Kidney glomerular epithelial cell (primary cell): ENCODE results near the gene ARHGAP28.
"Not testable (repeated sequence)": the region's sequence is repeated elsewhere in the genome, so short reads cannot be mapped to it uniquely, and the experiment has no call there.

Experiments used
- DNase-seq: peaks from one replicate; lab custom pipeline; 2025; lab: John Stamatoyannopoulos, UW

The ARHGAP28 gene

DNA sequence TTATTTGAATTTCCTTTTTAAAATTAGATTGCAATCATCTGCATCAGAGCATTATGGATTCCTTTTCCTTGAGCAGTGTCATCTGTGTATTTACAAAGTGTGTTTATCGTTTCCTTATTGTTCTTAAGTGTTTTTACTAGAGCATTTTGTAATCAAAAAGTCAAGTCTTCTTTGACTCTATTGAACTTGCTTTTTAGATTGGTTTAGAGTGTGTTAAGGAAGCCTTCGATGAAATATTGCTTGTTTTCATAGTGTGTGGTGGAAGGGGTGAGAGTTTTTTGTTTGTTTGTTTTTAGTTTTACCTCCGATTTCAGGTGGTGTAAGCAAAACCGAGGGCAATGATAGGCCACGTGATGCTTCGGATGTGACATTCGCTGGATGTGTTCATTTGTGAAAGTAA is 45.7 kb downstream of the ARHGAP28 start:
- no peak for DNase-seq

DNA sequence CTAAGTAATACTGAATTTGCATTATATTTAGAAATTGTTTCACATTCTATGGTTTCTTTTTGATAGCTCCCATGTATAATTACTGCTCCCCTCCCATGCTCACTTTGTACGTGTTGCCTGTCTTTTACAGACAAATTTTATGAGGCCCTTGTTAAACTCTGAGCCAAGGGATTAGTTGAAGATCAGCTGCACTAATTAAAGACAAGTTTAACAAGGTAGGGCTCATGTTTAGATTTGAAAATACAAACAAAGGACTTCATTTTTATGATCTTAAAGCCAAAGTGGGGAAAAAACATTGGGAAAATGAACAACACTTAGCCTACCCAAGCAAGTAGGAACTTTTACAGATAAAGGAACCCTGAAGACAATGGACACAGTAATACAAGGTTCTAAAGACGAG is 46.2 kb downstream of the ARHGAP28 start:
- no peak for DNase-seq

DNA sequence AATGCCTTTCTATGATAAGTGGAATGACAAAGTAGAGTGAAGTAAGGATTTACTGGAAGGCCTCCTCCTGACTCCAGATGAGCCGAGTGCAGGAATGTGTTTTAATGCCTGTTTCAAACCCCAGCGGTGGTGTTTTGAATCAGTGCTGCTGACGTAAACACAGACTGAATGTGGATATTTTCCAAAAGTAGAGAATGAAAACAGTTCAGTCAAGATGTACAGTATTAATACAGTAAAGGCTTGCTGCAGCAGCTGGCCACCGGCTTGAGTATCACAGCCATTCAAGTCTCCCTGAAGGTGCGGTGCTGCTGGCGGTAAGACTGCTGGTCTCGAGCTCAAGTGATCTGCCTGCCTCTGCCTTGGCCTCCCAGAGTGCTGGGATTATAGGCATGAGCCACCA is 46.7 kb downstream of the ARHGAP28 start:
- DNase-seq, result no peak

DNA sequence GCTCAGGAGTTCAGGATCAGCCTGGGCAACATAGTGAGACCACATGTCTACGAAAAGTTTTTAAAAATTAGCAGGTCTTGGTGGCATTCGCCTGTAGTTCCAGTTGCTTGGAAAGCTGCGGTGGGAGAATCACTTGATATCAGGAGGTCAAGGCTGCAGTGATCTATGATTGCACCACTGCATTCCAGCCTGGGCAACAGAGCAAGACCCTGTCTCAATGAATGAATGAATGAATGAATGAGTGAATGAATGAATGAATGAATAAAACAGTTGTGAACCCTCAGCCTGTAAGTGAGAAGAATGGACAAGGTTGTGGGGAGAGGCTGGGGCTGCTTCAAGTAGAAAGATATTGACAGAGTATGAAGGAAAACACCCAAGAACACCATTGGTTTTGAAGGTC is 48.0 kb downstream of the ARHGAP28 start:
- no peak for DNase-seq

DNA sequence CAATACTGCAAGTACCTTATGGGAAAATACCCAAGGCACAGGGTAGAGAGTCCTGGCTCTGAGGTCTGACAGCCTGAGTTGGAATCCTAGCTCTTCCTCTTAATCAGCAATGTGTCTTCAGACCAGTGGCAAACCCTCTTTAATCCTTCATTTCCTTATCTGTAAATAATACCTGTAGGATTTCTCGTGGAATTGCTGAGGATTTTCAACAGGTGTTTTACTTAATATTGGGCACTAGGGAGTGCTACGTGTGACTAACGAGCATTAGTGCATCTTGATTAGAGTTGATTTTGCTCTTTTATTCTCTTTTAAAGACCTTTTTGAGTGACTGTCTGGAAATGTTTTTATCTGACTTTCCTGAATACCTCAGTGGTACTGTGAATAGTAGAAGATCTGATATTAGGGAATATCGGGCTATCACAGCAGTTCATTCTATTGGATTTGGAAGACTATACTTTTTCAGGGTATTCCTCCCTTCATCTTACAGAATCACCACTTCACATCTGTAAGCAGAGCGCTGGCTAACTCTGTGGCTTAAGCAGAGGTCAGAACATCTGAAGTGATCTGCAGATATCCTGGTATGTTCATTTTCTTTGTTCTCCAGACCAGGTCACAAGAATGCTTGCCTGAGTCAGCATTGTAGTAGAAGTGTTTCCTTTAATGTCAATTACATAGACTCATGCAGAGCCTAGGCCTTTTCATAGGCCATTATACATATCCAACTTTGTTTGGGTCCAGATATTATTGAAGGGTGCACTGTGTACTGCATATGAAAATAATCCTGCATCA is 49.1 kb downstream of the ARHGAP28 start:
- DNase-seq, result no peak

DNA sequence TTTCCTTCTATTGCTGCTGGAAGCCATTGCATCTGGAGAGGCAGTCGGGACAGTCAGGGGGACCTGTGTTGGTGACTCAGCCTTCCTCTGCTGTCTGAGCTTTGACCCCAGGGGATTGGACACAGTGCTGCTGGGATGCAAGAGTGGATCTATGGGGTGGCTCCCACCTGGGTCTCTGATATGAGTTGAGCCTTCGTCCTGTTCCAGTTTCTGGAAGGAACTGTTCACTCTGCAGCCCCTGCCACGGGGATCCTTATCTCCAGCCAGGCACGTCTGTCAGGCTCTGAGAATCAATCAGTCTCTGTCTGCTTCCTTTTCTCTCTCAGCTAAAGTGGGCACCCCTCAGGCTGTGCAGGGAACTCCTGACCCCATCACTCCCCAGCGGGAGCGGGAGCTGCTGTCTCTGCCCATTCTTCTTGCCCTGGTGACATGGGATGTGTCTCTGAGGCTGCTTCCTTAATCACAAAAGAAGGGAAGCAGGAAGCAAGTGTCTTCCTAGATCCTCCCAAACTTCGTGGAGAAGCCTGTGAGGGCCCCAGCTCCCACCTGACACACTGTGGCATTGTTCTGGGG is 51.7 kb downstream of the ARHGAP28 start:
- DNase-seq, result no peak

DNA sequence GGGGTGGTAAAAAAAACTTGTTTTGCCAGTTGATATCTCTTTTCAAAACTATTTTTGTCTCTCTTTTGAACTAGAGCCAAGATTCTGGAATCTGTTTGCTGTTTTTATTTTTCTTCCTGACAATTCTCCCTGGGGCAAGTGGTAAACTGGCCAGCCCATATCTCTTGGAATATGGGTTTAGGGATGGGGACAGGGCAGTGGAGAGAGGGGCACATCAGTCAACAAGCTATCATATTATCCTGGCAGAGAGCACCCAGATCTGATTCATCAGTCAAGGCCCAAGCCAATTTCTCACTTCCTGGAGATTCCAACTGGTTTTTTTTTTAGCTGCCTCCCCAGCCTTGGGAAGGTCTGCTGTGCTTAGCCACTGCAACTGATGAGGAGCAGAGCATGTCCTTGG is 52.3 kb downstream of the ARHGAP28 start:
- DNase-seq, result peak; percentile 19

DNA sequence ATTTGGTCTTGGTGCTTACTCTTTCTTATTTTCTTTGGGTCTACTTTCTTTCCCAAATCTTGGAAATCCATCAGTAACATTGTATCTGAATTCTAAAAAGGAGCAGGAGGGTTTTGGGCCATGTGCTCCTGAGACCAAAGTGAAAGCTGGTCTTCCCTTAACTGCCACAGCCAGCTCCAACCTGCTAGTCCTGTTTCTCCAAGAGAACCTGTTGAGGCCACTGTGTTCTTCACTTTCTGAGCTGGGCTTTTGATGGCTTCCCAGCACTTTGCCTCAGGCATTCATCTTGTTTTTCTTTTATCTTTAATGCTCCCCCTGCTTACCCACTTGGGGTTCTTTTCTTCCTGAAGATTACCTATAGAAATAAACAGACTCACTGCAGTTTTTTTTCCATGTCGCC is 53.3 kb downstream of the ARHGAP28 start:
- DNase-seq, result no peak

DNA sequence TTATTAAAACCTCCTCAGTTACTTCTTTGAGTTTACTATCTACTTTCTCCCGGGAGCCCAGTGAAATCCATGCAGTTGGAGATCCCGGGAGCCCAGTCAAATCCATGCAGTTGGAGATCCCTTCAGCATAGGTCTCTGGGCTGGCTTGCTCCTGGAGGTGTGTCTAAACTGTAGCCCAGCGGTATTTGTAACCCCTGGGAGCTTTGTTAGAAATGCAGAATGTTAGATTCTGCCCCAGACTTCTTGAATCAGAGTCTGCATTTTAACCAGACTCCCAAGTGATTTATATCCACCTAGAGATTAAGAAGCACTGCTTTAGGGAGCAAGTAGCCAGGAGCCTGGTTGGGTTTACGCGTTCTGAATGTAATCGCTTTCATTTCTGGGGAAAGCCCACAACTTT is 54.5 kb downstream of the ARHGAP28 start:
- no peak for DNase-seq

DNA sequence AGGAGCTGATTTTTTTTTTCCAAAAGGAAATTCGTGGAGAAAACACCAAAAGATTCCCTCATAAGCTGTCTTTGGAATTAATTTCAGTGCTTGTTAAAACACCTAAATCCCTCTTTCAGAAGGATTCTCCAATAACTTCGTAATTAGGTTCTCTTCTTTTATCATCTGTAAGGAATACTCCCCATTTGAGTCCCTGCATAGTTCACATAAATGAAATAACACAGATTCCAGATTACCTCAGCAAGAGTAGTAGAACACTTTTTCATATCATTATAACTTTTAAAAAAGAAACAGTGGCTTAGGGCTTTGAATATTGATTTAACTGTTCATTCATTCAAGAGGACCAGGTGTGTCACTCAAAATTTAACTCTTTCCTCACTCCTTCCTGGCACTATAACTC is 55.5 kb downstream of the ARHGAP28 start:
- peak; percentile 24 for DNase-seq

DNA sequence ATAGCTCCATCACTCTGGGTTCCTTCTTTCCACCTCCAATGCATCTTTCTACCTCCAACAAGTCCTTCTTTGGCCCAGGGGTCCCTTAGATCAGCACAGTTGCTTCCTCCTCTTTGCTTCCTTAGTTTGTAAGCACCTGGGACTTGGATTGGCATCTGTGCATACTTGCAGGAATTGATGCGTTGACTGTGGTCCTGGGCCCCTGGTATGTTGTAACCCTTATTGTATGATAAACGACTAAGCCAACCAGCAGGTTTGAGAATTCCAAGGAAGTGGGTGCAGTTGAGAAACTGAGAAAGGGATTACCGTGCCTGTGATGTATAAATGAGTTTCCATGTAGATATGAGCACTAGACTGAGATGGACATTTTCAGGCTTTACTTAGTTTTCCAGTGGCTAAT is 55.9 kb downstream of the ARHGAP28 start:
- DNase-seq, result no peak

DNA sequence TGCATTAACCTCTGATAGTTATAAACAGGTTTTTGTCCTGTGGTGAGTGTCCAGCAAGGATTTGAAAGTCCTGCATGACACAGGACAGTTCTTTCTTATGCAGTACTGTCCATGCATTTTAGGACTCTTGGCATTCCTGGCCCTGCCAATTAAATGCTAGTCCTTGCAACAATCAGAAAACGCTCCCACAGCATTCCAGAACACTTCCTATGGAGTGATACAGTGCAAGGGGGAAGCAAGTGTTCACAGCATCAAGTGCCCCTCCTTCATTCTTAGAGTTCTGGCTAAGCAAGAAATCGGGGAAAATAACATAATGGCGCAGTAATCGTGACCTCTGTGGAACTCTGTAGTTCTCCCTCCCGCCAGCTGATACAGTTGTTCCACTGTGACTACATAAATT is 62.9 kb downstream of the ARHGAP28 start:
- DNase-seq, result no peak

DNA sequence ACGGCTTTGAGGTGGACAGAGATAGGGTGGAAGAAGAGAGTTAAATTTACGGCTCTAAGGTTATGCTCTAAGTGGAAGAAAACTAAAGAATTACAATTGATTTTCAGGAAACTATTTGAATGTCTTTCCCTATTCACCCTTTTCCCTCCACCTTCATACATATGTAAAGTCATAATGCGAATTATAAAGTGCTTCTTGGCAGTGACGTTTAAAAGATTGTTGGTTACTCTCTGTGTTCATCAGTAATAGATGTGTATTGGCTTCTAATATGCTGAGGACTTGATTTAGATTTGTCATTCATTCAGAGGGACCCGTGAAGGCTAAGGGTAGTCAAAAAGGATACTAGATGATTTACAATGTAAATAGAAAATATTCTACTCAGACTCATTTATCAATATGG is 63.9 kb downstream of the ARHGAP28 start:
- DNase-seq, result no peak

DNA sequence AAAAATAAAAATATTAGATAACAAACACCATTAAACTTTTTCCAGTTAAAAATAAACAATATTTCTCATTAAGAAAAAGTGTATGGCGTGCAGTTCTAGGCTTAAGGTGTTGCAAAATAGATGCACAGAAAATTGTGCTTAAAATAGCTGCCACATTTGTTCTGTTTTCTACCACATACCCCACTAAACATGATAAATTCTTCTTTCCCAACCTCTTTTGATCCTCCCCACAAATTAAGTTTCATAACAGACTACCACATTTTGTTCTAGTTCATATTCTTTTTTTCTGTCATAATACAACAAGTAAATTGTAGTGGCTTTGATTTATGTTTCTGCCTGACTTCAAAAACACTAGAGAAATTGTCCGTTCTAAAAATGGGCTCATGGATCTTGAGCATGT is 64.5 kb downstream of the ARHGAP28 start:
- DNase-seq, result no peak

DNA sequence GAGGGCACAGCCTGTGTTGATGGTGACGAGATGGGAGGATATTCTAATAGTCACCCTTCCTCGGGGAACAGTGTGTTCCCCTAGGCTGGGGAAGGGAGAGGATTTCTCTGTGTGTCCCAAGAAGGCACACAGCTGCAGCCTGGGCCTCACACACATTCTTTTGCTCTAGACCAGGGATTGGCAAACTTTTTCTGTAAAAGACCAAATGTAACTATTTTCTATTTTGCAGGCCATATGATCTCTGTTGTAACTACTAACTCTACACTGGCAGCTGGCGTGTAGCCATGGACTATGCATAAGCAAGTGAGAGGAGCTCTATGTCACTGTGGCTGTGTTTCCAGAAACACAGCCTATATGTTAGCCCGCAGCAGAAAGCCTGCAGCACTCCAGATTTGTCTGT is 65.8 kb downstream of the ARHGAP28 start:
- DNase-seq, result no peak

DNA sequence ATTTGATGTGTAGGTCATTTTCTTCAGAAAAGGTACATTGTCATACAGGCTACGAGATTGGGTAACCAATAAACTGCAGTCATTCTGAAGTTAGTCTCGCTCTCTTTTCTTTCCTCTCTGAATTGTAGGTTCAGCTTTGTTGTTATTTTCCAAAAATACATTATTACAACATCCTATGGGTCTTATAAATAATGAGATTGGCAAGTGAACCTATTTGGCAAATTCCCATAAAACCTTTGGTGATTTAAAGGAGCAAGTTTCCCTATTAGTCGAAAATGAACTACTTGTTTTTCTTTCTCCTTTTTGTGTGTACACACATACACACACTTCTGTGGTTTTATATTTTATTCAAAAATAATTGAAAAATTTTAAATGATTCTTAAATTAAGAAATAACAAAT is 67.0 kb downstream of the ARHGAP28 start:
- no peak for DNase-seq

DNA sequence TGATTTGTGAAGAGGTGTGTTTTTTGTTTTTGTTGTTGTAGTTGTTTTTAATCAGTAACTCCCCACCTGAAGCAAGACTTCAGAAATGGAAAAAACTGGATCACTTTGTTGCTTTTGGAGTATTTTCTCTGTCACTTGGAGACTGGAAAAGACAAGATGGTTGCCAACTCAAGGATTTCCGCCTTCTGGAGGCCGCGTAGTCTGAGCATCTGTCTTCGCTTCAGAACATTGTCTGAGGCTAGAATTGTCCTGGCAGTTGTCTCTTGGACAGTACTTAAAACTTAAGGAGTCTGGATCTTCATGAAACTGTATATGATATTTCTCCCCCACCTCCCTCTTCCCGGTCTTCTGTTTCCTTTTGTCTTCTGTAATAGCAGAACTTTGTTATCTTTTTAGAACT is 67.7 kb downstream of the ARHGAP28 start:
- no peak for DNase-seq

DNA sequence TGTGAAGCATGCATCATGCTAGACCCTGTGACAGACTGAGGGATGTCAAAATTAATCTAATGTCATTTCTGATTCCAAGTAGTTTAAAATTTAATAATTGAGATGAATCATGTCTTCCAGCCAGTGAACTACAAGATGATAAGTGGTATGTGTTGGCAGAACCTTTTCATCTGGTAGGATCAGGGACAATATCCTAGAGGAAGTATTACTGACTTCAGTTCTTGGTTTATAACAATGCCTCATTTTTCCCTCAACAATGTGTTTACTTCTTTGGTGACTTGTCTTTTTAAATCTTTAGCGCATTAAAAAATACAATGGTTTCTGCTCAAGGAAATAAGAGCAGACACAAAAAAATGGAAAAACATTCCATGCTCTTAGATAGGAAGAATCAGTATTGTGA is 69.4 kb downstream of the ARHGAP28 start:
- no peak for DNase-seq

DNA sequence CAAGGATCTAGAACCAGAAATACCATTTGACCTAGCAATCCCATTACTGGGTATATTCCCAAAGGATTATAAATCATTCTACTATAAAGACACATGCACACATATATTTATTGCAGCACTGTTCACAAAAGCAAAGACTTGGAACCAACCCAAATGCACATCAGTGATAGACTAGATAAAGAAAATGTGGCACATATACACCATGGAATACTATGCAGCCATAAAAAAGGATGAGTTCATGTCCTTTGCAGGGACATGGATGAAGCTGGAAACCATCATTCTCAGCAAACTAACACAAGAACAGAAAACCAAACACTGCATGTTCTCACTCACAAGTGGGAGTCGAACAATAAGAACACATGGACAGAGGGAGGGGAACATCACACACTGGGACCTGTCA is 70.8 kb downstream of the ARHGAP28 start:
- DNase-seq, result not testable (repeated sequence)

DNA sequence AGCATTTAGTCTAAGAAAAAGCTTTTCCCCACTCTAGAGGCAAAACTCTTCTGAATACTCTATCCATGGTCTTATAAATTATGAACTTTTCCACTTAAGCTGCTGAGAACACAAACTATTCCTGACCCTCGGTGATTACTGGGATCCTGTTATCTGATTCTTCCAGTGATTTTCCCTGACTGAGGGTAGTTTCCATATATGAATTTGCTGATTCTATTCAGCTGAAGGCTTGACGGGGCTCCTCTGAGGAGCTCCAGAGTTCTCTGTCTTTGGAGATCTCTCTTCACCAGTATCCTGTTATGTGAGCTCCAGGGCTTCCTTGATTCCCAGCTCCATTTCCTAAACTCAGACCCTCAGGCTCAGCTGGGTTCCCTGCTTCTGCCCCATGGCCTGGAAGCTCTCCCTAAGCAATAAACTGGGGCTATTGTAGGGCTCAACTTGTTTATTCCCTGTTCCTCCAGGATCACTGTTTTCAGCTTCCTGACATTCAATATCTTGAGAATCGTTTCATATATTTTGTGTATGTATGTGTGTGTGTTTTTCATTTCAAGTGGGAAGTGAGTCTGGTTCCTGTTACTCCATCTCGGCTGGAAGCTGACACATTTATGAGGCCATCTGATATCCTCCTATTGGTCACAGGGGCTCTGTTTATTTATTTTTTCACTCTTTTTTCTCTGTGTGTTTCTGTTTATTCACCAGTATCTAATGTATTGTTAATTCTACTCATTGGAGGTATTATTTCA is 78.2 kb downstream of the ARHGAP28 start:
- no peak for DNase-seq

DNA sequence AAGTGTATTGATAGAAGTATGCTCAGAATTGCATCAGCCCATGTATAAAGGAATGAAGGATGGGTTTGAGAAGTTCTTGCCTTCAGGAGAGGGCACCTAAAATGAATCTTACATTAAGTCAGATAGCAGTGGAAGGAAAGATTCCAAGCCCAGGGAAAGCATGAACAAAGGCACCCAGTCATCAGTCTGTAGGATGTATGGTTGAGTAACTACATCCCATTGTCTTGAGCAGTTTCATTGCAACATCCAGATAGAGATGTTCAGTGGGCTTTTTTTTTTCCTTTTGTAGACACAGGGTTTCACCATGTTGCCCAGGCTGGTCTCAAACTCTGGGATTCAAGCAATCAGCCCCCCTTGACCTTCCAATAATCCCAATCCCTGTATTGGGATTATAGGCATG is 80.7 kb downstream of the ARHGAP28 start:
- DNase-seq, result peak; percentile 53

DNA sequence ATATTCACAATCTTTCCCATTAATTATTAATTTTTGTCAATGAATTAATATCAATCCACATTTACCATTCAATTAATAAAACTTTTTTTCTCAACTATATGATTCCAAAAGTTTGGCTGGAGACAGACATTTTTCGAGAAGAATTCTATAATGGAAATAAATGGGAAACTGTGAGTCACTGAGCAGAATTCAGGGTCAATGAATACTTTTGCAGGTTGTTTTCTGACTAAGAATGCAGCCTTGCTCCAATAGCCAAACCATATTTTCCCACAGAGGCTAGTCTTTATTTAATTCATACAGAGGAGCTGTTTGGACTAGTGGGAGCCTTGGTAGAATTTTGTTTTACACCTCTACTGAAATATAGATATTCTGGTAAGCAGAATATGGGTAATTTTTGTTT is 82.3 kb downstream of the ARHGAP28 start:
- no peak for DNase-seq

DNA sequence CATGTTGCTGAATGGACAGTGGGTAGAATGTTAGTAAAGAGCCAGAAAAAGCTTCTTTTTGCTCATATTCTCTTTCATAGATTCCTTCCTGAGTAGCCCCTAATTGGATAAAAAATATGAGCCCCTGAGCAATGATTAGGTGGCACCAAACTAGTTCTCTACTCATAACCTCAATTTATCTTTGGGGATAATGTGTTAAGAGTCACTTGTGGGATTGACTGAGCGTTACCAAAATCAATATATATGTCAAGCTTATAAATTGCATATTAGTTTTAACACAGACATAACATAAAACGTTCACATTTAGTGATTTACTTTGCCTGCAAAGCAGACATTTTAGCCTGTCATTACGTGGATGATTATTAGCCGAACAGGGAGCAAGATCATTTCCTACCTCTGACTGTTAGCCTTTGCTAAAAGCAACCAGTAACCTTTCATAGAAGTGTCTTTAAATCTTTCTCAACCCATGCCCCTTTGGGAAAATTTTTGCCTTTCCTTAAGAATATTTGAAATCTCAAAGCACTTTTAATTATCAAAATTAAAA is 85.4 kb downstream of the ARHGAP28 start:
- no peak for DNase-seq
